DMS153 treated with DMSO at 0.1 percent for 48 hours (cell line): ENCODE measurements around the gene SCP2D1.

ENCODE experiments used
- DNase-seq: peaks from one replicate; lab custom pipeline; 2025; ENCODE audit not compliant: unreplicated experiment; lab: John Stamatoyannopoulos, UW

Gene SCP2D1

GRCh38 chr20:18811904-18812303 is 1.7 kb upstream of the SCP2D1 start:
- DNase-seq = no peak

DNA sequence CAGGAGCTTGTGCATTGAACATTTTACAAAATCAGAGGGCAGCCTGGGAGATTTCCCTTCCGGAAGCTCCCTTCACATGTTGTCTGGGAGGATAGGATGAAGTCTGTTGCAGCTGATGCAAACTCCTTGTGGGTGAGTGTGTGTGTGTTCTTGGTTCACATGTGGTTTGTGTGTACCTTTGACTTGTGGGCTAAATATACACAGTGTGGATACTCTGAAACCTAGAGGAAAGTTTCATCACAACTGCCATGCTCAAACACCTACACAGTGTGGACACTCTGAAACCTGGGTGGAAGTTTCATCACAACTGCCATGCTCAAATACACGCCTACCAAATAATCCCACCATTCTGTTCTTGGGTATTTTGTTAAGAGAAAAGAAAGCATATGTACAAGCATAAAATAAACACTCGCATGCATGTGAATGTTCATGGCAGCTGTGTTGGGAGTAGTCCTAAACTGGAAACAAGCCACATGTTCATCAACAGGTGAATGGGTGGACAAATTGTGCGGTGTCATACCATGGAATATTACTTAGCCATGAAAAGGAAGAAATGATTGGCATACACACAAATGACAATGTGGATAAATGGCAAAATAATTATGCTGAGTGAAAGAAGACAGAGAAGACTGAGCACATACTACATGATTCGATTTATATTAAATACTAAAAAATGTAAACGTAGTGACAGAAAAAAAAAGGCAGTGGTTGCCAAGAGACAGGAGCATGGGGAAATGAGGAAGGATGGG is 1.8 kb downstream of the SCP2D1 start:
- DNase-seq = no peak

- DNase-seq = no peak
Observed at GRCh38 chr20:18822832-18823231, 9.2 kb downstream of the SCP2D1 start.

DNA sequence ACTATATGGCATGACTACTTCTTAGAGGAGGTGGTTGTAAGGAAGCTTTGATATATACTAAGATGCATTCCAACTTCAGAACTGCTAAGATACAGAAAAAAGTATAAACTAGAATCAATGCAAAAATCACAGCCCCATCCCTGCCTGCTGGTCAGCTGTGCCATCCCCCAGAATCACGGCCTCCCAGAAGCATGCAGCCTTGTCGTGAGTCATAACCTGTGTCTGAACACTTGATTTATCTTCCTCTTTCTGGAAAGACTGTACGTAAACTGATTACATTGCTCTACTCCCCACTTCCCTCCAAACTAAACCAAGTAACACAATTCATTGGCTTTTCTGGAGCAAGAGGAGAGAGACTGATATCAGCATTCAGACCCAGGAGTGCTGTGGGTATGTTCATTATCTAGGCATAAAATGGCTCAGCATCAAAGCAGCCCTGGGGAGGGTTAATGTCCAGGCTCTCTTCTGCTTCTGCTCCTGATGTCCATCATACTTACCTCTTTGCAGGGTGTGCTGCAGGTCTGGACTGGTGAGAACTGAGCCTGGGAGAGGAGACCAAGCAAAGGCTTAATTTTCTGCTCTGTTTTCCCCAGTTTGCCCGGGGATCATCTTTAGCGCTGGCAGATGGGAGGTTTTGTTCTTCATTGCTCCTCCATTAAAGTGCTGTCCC is 18.4 kb downstream of the SCP2D1 start:
- no peak for DNase-seq

DNA sequence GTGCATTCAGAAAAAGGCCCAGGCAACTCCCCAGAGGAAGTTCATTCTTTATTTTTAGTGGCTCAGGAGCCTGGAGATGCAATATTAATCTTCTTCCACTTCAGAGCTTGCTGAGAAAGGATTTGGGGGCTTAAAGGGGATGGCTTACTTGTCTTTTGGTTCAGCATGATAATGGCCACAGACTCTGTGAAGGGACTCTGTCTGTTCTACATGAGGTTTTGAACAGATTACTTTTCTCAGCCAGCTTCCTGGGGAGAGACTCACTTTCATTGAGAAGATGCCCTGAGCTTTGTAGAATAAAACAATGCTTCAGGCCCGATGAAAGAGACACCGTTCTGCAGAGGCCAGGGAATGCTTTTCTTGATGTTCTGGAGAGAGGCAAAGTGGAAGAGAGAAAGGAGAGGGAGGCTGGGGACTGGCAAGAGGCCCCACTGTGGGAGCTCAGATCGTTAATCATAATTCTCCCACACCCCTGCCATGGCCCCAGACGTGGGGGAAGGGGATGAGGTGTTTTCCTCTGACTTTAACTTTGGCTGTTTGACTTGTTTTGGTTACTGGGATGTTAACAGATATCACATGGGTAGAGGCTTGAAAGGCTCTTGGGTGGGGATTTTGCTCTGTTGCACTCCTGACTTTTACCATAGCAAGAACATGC is 19.1 kb downstream of the SCP2D1 start:
- no peak for DNase-seq

GRCh38 chr20:18835466-18836256 is 22.1 kb downstream of the SCP2D1 start:
- no peak for DNase-seq

GRCh38 chr20:18837718-18838117 is 24.1 kb downstream of the SCP2D1 start:
- DNase-seq = no peak

DNA sequence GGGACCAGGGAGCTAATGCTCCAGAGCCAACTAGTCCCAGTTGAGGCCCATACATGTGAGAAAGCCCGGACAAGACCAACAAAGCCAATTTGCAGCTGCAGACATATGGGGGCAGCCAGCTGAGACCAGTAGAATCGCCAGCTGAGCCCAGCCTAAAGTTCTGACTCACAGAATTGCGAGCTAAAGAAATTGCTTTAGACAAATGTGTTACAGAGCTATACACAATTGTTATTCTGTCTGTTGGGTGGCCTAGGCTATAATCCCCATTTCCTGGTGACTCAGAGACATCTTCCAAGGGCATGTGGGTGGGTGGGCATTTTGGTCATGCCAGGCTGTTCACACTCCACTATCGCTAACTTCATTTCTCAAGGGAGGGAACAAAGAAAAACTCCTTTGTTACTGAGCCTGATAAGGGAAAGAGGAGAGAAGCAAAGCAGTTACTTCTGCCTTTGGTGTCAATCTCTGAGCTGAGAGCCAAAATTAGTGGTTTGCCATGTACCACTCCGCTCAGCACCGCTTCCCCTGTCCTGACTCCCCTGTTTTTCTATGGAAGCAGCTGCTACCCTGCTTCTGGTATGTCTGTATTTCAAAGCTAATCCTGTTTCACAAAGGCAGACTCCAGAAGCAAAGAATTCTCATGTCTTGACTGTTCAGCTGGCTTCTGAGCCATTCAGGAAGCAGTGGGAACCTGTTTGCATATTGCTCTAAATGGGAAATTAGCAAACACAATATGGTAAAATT is 26.1 kb downstream of the SCP2D1 start:
- no peak for DNase-seq

DNA sequence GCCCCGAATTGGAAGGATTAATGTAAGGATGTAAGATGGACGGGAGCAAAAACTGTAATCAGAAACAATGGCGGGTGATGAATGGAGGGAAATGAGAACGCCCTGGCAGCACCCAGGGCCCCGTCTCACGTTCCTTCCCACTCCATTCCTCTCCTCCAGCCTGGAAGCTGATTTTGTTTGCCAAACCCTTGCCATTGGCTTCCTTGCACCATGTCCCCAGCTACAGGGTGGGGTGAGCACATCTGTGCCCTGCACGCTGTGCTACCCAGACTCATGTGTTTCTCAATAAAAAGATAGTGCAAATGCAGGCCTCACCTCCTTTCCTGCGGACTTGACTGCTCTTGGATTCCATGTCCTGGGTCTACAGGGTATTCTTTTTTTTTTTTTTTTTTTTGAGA is 26.7 kb downstream of the SCP2D1 start:
- no peak for DNase-seq

GRCh38 chr20:18845017-18845416 is 31.4 kb downstream of the SCP2D1 start:
- DNase-seq = no peak

DNA sequence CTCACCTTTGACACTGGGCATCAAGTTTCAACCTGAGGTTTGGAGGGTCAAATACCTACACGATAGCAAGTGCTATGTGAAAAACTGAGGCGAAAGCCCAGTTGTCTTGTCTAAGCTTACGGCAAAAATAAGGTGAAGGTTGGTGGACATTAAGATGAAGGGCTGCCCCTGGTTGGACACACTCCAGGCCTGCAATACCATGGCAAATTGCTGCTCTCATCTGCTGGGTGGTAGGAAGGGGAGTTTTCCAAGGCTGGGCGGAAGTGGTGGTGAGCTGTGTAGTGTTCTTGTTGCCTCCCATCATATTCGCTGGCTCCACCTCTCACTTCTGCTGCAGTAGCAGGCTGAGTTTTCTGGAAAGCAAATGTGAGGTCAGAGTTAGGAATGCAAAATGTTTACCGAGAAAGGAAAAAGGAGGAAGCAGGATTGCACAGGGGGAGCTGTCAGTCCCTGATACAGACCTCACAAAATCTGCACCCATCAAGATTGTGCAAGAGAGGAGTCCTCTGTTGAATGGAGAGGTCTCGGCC is 33.7 kb downstream of the SCP2D1 start:
- DNase-seq = no peak

GRCh38 chr20:18849131-18849530 is 35.5 kb downstream of the SCP2D1 start:
- DNase-seq = no peak

DNA sequence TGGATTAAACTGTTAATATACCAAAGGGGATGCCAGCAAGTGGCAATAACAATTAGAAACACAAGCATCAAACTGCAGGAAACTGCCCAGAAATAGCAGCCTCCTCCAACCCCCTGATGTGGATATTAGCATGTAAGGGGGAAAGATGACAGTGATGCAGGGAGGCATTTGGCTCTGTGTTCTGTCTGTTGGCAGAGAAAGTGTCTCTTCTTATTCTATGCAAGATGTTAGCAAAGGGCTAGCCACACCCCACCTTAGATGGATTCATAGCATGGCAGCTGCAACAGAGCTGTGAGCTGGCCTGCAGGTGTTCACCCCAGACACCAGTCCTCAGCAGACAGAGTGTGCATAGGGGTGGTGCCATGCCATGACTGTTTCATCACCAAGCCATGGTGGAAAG is 38.0 kb downstream of the SCP2D1 start:
- DNase-seq = no peak

DNA sequence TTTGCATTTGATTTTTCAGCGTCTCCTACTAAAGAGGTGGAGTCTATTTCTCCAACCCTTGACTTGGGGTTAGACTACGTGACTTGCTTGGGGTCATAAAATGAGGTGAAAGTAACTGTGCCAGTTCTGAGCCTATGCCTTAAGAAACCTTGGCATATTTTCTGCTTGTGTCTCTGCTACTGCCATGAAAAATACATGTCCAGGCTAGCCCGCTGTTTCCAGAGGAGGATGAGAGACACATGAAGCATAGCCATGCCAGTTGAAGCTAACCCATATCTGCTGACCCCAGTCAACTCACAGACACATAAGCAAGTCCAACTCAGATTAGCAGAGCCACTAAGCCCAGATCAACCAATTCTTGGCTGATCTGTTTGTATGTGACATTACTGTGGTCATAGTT is 38.7 kb downstream of the SCP2D1 start:
- DNase-seq = no peak

DNA sequence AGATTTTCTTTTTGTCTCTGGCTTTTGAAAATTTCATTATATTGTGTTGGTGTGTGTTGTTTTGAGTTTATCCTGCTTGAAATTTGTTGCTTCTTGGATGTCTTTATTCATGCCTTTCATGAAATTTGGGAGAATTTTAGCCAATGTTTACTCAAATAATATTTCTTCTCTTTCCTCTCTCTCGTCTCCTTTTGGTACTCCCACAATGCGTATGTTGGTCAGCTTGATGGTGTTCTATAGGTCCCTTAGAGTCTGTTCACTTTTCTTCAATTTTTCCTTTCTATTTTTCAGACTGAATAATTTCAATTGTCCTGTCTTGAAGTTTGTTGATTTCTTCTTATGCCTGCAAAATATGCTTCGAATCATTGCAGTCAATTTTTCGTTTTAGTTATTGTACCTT is 39.6 kb downstream of the SCP2D1 start:
- no peak for DNase-seq

DNA sequence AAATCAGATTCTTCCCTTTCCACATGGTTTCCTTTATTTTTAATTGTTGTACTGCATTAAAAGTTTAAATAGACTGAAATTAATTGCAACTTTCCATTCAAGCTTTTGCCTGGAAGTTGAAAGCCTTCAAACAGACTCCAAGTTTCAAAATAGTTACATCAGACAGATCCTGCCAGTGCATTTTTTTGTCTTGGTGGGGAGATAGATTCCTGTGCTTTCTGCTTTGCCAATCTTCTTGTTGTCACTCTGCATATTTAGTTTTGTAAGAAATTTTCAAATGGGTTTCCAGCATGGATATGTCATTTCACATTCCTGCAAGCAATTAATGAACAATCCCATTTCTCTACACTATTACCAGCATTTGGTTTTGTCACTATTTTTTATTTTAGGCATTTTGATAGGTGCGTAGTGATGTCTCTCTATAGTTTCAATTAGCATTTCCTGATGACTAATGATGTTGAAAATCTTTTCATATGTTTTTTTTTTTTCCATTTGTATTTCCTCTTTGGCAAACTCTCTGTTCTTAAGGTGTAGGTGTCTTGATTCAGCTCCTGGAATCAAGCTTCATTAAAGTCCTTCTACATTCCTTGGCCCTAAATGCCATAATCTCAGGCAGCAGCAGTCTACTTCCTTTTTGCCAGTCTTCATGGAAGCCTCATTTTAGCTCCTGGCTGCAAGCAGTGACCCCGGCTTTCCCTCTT is 40.5 kb downstream of the SCP2D1 start:
- no peak for DNase-seq

GRCh38 chr20:18855882-18856281 is 42.3 kb downstream of the SCP2D1 start:
- no peak for DNase-seq

- no peak for DNase-seq
Observed at GRCh38 chr20:18856873-18857272, 43.3 kb downstream of the SCP2D1 start.

DNA sequence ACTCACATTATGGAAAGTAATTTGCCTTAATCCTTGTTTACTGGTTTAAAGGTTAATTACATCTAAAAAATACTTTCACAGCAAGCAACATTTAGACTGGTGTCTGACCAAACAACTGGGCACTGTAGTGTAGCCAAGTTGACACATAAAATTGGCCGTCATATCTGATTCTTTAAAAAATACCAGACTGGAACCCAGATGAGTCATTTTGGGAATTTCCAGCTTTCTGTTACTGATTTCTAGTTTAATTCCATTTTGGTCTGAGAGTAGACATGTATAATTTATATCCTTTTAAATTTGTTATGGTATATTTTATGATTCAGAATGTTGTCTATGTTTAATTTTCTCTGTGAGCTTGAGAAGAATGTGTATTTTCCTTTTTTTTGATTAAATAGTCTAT is 44.1 kb downstream of the SCP2D1 start:
- no peak for DNase-seq

GRCh38 chr20:18858816-18859215 is 45.2 kb downstream of the SCP2D1 start:
- no peak for DNase-seq
